K562 (cell line): ENCODE measurements around the gene TTC13. TPM values are rescaled to one million over a fixed set of nuclear protein-coding genes. Genes with fewer than 3 reads are reported as not detected.
A peak's percentile ranks its signal among the peaks of the same experiment; 100 is the strongest.

Source experiments
- ASH1L ChIP-seq: fragments of 450-650 bp; IDR thresholded peaks from 2 replicates; pipeline ENCODE4 v1.6.1; 2018; ENCODE audit warnings: borderline replicate concordance, mild to moderate bottlenecking, low read depth; ENCODE audit not compliant: partially characterized antibody
- ATF2 ChIP-seq: sonication (generic); formaldehyde crosslinking; IDR thresholded peaks from 2 replicates; pipeline ENCODE4 v1.8.1; 2022; ENCODE audit warnings: missing genetic modification reagents
- CBX8 ChIP-seq: fragments of 200-600 bp; sonication (generic); IDR thresholded peaks from 2 replicates; pipeline ENCODE4 v1.6.1; 2012; ENCODE audit warnings: borderline replicate concordance, mixed run types, low read depth, mild to moderate bottlenecking, moderate library complexity, mixed read lengths, low read length, control low read depth, inconsistent platforms; ENCODE audit not compliant: poor library complexity, severe bottlenecking; ENCODE audit errors: extremely low read depth
- CEBPB ChIP-seq: fragments of 450-650 bp; IDR thresholded peaks from 2 replicates; pipeline ENCODE4 v1.6.1; 2016; ENCODE audit warnings: missing genetic modification characterization, missing compliant biosample characterization
- DPF2 ChIP-seq: fragments of 450-650 bp; IDR thresholded peaks from 2 replicates; pipeline ENCODE4 v1.6.1; 2016
- GTF2F1 ChIP-seq: IDR thresholded peaks from 2 replicates; pipeline ENCODE4 v1.6.1; 2011; ENCODE audit warnings: low read depth, low read length, improper control_type of control experiment
- SFPQ ChIP-seq: fragments of 200-400 bp; formaldehyde crosslinking; IDR thresholded peaks from 2 replicates; pipeline ENCODE4 v1.6.1; 2017; ENCODE audit warnings: mild to moderate bottlenecking, low read depth, low read length, moderate library complexity
- ZBTB17 ChIP-seq: fragments of 450-650 bp; formaldehyde crosslinking; IDR thresholded peaks from 2 replicates; pipeline ENCODE4 v1.4.0; 2020; ENCODE audit warnings: mild to moderate bottlenecking
- polyA plus RNA-seq, 8 experiments: library from polyadenylated mRNA; depleted of rRNA in 4 of 8; stranded (reverse) in 5 of 8; unstranded in 3 of 8; fragments of >200 nt; fragmentation: Nextera tagmentation in 2 of 8; fragmentation: Illumina TruSeq in 1 of 8; extraction: Ambion mirVana in 2 of 8; extraction: Trizol in 1 of 8; gene quantifications; 2 replicates each; pipeline versions ENCODE4 v1.2.1 to v1.2.3, GENCODE V29; 2011 to 2014; ENCODE audit warnings: inconsistent platforms in 1 of 8, missing spikeins in 1 of 8
- total RNA-seq, 7 experiments: library from RNA; depleted of rRNA in 6 of 7; stranded (reverse); fragments of >200 nt in 6 of 7; fragmentation: Illumina TruSeq in 2 of 7; extraction: Trizol in 2 of 7; gene quantifications; 2 replicates each; pipeline versions ENCODE4 v1.2.1 to v1.2.3, GENCODE V29; 2011 to 2021; ENCODE audit warnings: low replicate concordance in 1 of 7
- TF ChIP-seq, protein P1 (sequence below): fragments of 450-650 bp; formaldehyde crosslinking; IDR thresholded peaks from 2 replicates; pipeline ENCODE4 v1.4.0; 2020; ENCODE audit warnings: mild to moderate bottlenecking, moderate library complexity
- TF ChIP-seq, protein P2 (sequence below), 2 experiments: fragments of 450-650 bp in 1 of 2; sonication (generic) in 1 of 2; formaldehyde crosslinking in 1 of 2; IDR thresholded peaks; 2 replicates each; pipeline versions ENCODE4 v1.7.1 to v1.9.0; 2016 to 2022; ENCODE audit warnings: inconsistent platforms in 1 of 2, mild to moderate bottlenecking in 1 of 2, missing genetic modification reagents in 1 of 2

The TTC13 gene
- total and polyA plus RNA-seq, 9 of the 15 experiments (the other 6 are each of a cell fraction or from before 2014, with no cell fraction given): 1.7 to 13.8 (median 9.6) TPM

- TF ChIP-seq CBX8 (no peak), ASH1L (peak; percentile 76), ZBTB17 (CRISPR knock-in tag) (peak; percentile 57; the same call in 1 of the 2 replicates), ATF2 (CRISPR knock-in tag) (no peak), CEBPB (no peak), SFPQ (no peak), DPF2 (peak; percentile 69), GTF2F1 (peak; percentile 65; the same call in 1 of the 2 replicates)
- TF ChIP-seq, protein P1, sequence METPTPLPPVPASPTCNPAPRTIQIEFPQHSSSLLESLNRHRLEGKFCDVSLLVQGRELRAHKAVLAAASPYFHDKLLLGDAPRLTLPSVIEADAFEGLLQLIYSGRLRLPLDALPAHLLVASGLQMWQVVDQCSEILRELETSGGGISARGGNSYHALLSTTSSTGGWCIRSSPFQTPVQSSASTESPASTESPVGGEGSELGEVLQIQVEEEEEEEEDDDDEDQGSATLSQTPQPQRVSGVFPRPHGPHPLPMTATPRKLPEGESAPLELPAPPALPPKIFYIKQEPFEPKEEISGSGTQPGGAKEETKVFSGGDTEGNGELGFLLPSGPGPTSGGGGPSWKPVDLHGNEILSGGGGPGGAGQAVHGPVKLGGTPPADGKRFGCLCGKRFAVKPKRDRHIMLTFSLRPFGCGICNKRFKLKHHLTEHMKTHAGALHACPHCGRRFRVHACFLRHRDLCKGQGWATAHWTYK (CRISPR knock-in tag): 0 out of 2 replicates have a peak, but pooled peaks have one; percentile 34
- TF ChIP-seq, protein P2, sequence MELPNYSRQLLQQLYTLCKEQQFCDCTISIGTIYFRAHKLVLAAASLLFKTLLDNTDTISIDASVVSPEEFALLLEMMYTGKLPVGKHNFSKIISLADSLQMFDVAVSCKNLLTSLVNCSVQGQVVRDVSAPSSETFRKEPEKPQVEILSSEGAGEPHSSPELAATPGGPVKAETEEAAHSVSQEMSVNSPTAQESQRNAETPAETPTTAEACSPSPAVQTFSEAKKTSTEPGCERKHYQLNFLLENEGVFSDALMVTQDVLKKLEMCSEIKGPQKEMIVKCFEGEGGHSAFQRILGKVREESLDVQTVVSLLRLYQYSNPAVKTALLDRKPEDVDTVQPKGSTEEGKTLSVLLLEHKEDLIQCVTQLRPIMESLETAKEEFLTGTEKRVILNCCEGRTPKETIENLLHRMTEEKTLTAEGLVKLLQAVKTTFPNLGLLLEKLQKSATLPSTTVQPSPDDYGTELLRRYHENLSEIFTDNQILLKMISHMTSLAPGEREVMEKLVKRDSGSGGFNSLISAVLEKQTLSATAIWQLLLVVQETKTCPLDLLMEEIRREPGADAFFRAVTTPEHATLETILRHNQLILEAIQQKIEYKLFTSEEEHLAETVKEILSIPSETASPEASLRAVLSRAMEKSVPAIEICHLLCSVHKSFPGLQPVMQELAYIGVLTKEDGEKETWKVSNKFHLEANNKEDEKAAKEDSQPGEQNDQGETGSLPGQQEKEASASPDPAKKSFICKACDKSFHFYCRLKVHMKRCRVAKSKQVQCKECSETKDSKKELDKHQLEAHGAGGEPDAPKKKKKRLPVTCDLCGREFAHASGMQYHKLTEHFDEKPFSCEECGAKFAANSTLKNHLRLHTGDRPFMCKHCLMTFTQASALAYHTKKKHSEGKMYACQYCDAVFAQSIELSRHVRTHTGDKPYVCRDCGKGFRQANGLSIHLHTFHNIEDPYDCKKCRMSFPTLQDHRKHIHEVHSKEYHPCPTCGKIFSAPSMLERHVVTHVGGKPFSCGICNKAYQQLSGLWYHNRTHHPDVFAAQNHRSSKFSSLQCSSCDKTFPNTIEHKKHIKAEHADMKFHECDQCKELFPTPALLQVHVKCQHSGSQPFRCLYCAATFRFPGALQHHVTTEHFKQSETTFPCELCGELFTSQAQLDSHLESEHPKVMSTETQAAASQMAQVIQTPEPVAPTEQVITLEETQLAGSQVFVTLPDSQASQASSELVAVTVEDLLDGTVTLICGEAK (IDR thresholded peaks at IDR 0.05): peak; percentile 96
- TF ChIP-seq, protein P2 (CRISPR knock-in tag; IDR thresholded peaks at IDR 0.05): no peak
Observed at GRCh38 chr1:230978491-230979388, at the start of gene TTC13, which contains the start of gene ARV1 (continued).
